WTC11 (cell line): ENCODE results near the gene SPINK1. TPM values are rescaled to one million over a fixed set of nuclear protein-coding genes. Genes with fewer than 3 reads are reported as not detected.
A peak's percentile ranks its signal among the peaks of the same experiment; 100 is the strongest.
"Not testable (repeated sequence)": the region's sequence is repeated elsewhere in the genome, so short reads cannot be mapped to it uniquely, and the experiment has no call there.

Source experiments
- ATAC-seq: fragments of 200-7000 bp; cut with Tn5 transposase; 2 replicates; pipeline ENCODE4 v1.10.0; 2021; ENCODE audit warnings: mild to moderate bottlenecking, moderate library complexity
- CTCF ChIA-PET: fragments of 300-600 bp; sonication (Branson Sonifier 250); formaldehyde crosslinking; loops from one replicate; lab custom pipeline; 2021; ENCODE audit warnings: antibody characterized with exemption; lab: Charles Lee
- POLR2A ChIA-PET: fragments of 350-600 bp; sonication (Branson Sonifier 250); formaldehyde crosslinking; loops from one replicate; lab custom pipeline; 2021; ENCODE audit warnings: antibody characterized with exemption; lab: Charles Lee
- DNase-seq: peaks from one replicate; pipeline ENCODE4 v3.0.0; 2021; ENCODE audit warnings: low spot score
- H3K27ac Mint-ChIP-seq: 2 replicates; pipeline ENCODE4 v1.8.0; 2021; ENCODE audit warnings: mixed read lengths
- H3K27me3 Mint-ChIP-seq: 2 replicates; pipeline ENCODE4 v1.8.0; 2021; ENCODE audit warnings: low read depth, mild to moderate bottlenecking, moderate library complexity, mixed read lengths
- H3K36me3 Mint-ChIP-seq: 2 replicates; pipeline ENCODE4 v1.8.0; 2021; ENCODE audit warnings: mixed read lengths
- H3K4me1 Mint-ChIP-seq: 2 replicates; pipeline ENCODE4 v1.8.0; 2022; ENCODE audit warnings: mixed read lengths
- H3K4me3 Mint-ChIP-seq: 2 replicates; pipeline ENCODE4 v1.8.0; 2021; ENCODE audit warnings: mild to moderate bottlenecking, moderate library complexity, mixed read lengths
- H3K9me3 Mint-ChIP-seq: 2 replicates; pipeline ENCODE4 v1.8.0; 2021; ENCODE audit warnings: mixed read lengths
- AFF4 ChIP-seq: sonication (generic); formaldehyde crosslinking; IDR thresholded peaks from 2 replicates; pipeline ENCODE4 v1.8.1; 2023; ENCODE audit warnings: mild to moderate bottlenecking, missing genetic modification reagents, borderline replicate concordance
- EMX1 ChIP-seq: fragments of 250-450 bp; sonication (Bioruptor Pico); IDR thresholded peaks from 2 replicates; pipeline ENCODE4 v1.8.0; 2021; ENCODE audit warnings: mild to moderate bottlenecking
- ERG ChIP-seq: fragments of 250-450 bp; sonication (Bioruptor Pico); IDR thresholded peaks from 2 replicates; pipeline ENCODE4 v1.8.0; 2021; ENCODE audit warnings: mild to moderate bottlenecking
- FOXK1 ChIP-seq: sonication (generic); formaldehyde crosslinking; IDR thresholded peaks from 2 replicates; pipeline ENCODE4 v1.8.0; 2022; ENCODE audit warnings: mild to moderate bottlenecking, moderate library complexity, missing genetic modification reagents
- SP1 ChIP-seq: sonication (generic); formaldehyde crosslinking; conservative IDR thresholded peaks from 2 replicates; pipeline ENCODE4 v1.8.1; 2022; ENCODE audit warnings: missing genetic modification reagents
- ZMAT4 ChIP-seq: fragments of 250-450 bp; sonication (Bioruptor Pico); IDR thresholded peaks from 2 replicates; pipeline ENCODE4 v1.9.0; 2021; ENCODE audit warnings: mild to moderate bottlenecking
- ZNF416 ChIP-seq: fragments of 250-450 bp; sonication (Bioruptor Pico); IDR thresholded peaks from 2 replicates; pipeline ENCODE4 v1.9.0; 2021; ENCODE audit warnings: mild to moderate bottlenecking, inconsistent platforms
- ZNF425 ChIP-seq: fragments of 250-450 bp; sonication (Bioruptor Pico); conservative IDR thresholded peaks from 2 replicates; pipeline ENCODE4 v1.9.0; 2021; ENCODE audit warnings: mild to moderate bottlenecking
- ZNF532 ChIP-seq: fragments of 250-450 bp; sonication (Bioruptor Pico); IDR thresholded peaks from 2 replicates; pipeline ENCODE4 v1.9.0; 2021; ENCODE audit warnings: mild to moderate bottlenecking, borderline replicate concordance
- total RNA-seq: library from RNA; stranded (reverse); gene quantifications from 3 replicates; pipeline ENCODE4 v1.2.3, GENCODE V29; 2021

The SPINK1 gene
- total RNA-seq, 1 experiment from 2014 or later: 5.4 TPM

- H3K4me1 Mint-ChIP-seq: peaks cover 72% of the 10 kb centered on the region
- peak overlapping the region; percentile 96 for H3K4me3 Mint-ChIP-seq
- not testable (repeated sequence) for H3K27me3 Mint-ChIP-seq, H3K9me3 Mint-ChIP-seq
- ChIA-PET POLR2A (interaction anchor here (0.5 to 2.0 kb wide), 4 partner anchors 11 to 1647 kb away, joined by 3 to 10 read pairs (median 6); no protein-coding TSS in a partner anchor), CTCF (interaction anchor here (0.6 to 1.7 kb wide), 2 partner anchors 13 kb away, joined by 3 to 6 read pairs; no protein-coding TSS in a partner anchor)
- H3K36me3 Mint-ChIP-seq: peaks cover 49% of the 10 kb centered on the region
- DNase-seq: peak; percentile 74
- ATAC-seq: peak; percentile 92
- TF ChIP-seq AFF4 (CRISPR knock-in tag) (peak; percentile 17; the same call in 1 of the 2 replicates), SP1 (CRISPR knock-in tag) (0 out of 2 replicates have a peak, but pooled peaks have one; percentile 38), ZNF532 (peak; percentile 69; the same call in 1 of the 2 replicates), ZNF416 (CRISPR knock-in tag) (peak; percentile 38; the same call in 1 of the 2 replicates), ZMAT4 (0 out of 2 replicates have a peak, but pooled peaks have one; percentile 22), FOXK1 (0 out of 2 replicates have a peak, but pooled peaks have one; percentile 32)
- H3K27ac Mint-ChIP-seq: peak overlapping the region; percentile 98
These were observed 42.8 kb upstream of the SPINK1 start for GRCh38 chr5:147874118-147874875.

GRCh38 chr5:147872744-147873435, 41.4 kb upstream of the SPINK1 start:
- POLR2A ChIA-PET, H3K27me3 Mint-ChIP-seq, DNase-seq, ATAC-seq, H3K9me3 Mint-ChIP-seq, CTCF ChIA-PET: not testable (repeated sequence)
- Mint-ChIP-seq H3K4me1 (peaks cover 72% of the 10 kb centered on the region), H3K36me3 (peaks cover 62% of the 10 kb centered on the region), H3K4me3 (peak overlapping the region; percentile 96), H3K27ac (peak overlapping the region; percentile 98)
- 0 out of 2 replicates have a peak, but pooled peaks have one; percentile 56 for TF ChIP-seq EMX1 (CRISPR knock-in tag)
- 0 out of 2 replicates have a peak, but pooled peaks have one; percentile 29 for TF ChIP-seq ERG
- TF ChIP-seq ZNF425 (CRISPR knock-in tag): 0 out of 2 replicates have a peak, but pooled peaks have one; percentile 74

- peaks cover 72% of the 10 kb centered on the region for H3K4me1 Mint-ChIP-seq
These were observed 40.6 kb upstream of the SPINK1 start for GRCh38 chr5:147871980-147872549.

More at GRCh38 chr5:147871980-147872549, 40.6 kb upstream of the SPINK1 start:
- ATAC-seq, H3K9me3 Mint-ChIP-seq, CTCF ChIA-PET, H3K27me3 Mint-ChIP-seq, DNase-seq: not testable (repeated sequence)
- Mint-ChIP-seq H3K27ac (peak overlapping the region; percentile 98), H3K4me3 (peak overlapping the region; percentile 96), H3K36me3 (peaks cover 70% of the 10 kb centered on the region)
- POLR2A ChIA-PET: interaction anchor here (0.9 kb wide), 1 partner anchor 8 kb away, joined by 3 read pairs; no protein-coding TSS in a partner anchor
